ENCODE results near the gene LRIT1.
A peak's percentile ranks its signal among the peaks of the same experiment; 100 is the strongest.
"Not testable (repeated sequence)": the region's sequence is repeated elsewhere in the genome, so short reads cannot be mapped to it uniquely, and the experiment has no call there.

Gene LRIT1

GRCh38 chr10:84241185-84241790, at the start of gene LRIT1:
Gene LRIT1 (minus strand): TSS chr10:84241546. CDS start chr10:84241439, 107 bp downstream.
- DNase-seq (ENCODE audit: low read depth), result no peak

- no peak for DNase-seq (ENCODE audit: low read depth)
Observed at GRCh38 chr10:84290235-84290634, 48.9 kb upstream of the LRIT1 start.

- no peak for DNase-seq (ENCODE audit: low read depth)
Observed at GRCh38 chr10:84289521-84290200, 48.3 kb upstream of the LRIT1 start.

- DNase-seq (ENCODE audit: low read depth), result no peak
Observed at GRCh38 chr10:84288151-84288550, 46.8 kb upstream of the LRIT1 start.

- DNase-seq (ENCODE audit: low read depth), result no peak
Observed at GRCh38 chr10:84286695-84287094, 45.3 kb upstream of the LRIT1 start.

- not testable (repeated sequence) for DNase-seq (ENCODE audit: low read depth)
Observed at GRCh38 chr10:84279876-84280475, 38.6 kb upstream of the LRIT1 start.

GRCh38 chr10:84270708-84271107, 29.4 kb upstream of the LRIT1 start:
- no peak for DNase-seq (ENCODE audit: low read depth)

- DNase-seq (ENCODE audit: low read depth), result no peak
Observed at GRCh38 chr10:84269773-84270172, 28.4 kb upstream of the LRIT1 start.

- no peak for DNase-seq (ENCODE audit: low read depth)
Observed at GRCh38 chr10:84269162-84269561, 27.8 kb upstream of the LRIT1 start.

- DNase-seq (ENCODE audit: low read depth), result peak; percentile 23
Observed at GRCh38 chr10:84267503-84268126, 26.3 kb upstream of the LRIT1 start.

- DNase-seq (ENCODE audit: low read depth), result no peak
Observed at GRCh38 chr10:84265418-84265817, 24.1 kb upstream of the LRIT1 start.

- peak; percentile 39 for DNase-seq (ENCODE audit: low read depth)
Observed at GRCh38 chr10:84264611-84265141, 23.3 kb upstream of the LRIT1 start.

GRCh38 chr10:84263716-84264115, 22.4 kb upstream of the LRIT1 start:
- no peak for DNase-seq (ENCODE audit: low read depth)

GRCh38 chr10:84262190-84262956, 21.0 kb upstream of the LRIT1 start:
- no peak for DNase-seq (ENCODE audit: low read depth)

- DNase-seq (ENCODE audit: low read depth), result no peak
Observed at GRCh38 chr10:84261236-84261915, 20.0 kb upstream of the LRIT1 start.

GRCh38 chr10:84258034-84258695, 16.8 kb upstream of the LRIT1 start:
- no peak for DNase-seq (ENCODE audit: low read depth)

GRCh38 chr10:84257343-84258020, 16.1 kb upstream of the LRIT1 start:
- no peak for DNase-seq (ENCODE audit: low read depth)

- peak; percentile 15 for DNase-seq (ENCODE audit: low read depth)
Observed at GRCh38 chr10:84256510-84257342, 15.4 kb upstream of the LRIT1 start.

Measured in stimulated activated CD8-positive, alpha-beta memory T cell treated with anti-CD3 and anti-CD28 coated beads, Interleukin-12 subunit alpha, Interleukin-12 subunit beta, amount 100 ng/mL, for 4 hours (primary cell).